NCI-H526 treated with DMSO at 0.1 percent for 48 hours (cell line): Measurements from ENCODE around the gene SPRED2.

Experiments
- DNase-seq: peaks from one replicate; lab custom pipeline; 2025; lab: John Stamatoyannopoulos, UW

The SPRED2 gene

GRCh38 chr2:65277791-65278483 lies 154.5 kb downstream of the SPRED2 start:
- DNase-seq: no peak

- DNase-seq: no peak
Measured at GRCh38 chr2:65277118-65277517, 155.3 kb downstream of the SPRED2 start.

DNA sequence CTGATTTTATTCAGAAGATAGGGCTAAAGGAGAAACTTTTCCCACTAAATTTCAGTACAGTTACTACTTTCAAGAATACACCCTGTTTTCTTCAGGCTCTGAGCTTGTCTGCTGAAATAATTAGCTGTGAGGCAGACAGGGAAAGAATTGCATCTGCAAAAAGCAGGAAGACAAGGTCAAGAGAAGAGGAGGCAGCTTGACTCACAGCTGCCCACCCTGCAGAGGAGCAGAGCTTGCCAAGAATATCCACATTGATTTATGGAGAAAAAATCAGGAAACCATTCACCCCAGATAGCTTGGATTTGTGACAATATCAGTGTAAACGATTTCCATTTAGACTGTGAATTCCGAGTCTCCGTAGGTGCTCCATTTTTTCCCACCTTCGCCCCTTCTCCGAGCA lies 155.8 kb downstream of the SPRED2 start:
- no peak for DNase-seq

DNA sequence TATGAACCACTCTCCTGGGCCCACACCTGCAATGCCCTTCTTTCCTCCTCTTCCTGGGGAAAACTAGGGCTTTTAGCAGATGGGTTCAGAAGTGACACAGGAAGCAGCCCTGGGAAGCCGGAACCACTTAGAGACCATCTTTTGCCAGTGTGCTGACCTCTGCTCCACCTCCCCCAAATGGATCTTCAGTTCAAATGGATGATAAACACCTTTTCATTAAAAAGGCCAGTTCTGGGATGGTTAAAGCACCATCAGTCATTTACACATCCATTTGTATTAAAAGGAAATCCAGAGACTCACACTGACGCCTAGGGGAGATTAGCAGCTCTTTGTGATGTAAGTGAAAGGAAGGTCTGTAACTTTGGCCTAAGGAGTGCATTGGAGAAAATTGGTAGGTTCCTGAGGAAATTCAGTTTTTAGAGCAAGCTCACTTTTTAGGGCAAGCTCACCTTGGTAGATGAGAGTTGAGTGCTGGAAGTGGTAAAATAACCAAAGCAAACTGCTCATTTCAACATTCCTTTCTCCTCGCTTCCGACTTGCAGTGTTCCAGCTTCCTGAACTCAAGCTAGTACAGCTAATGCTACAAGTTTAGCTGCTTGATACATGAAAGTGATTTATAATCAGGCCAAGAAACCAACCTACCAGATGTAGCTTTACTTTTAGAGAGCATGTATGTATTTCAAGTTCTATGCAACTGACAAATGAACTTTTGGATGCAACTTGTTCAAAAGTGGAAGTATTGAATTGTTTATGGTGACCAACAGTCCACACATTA lies 157.1 kb downstream of the SPRED2 start:
- DNase-seq: no peak

- no peak for DNase-seq
Measured at GRCh38 chr2:65273344-65273743, 159.1 kb downstream of the SPRED2 start.

- DNase-seq: no peak
Measured at GRCh38 chr2:65268957-65269356, 163.4 kb downstream of the SPRED2 start.

- DNase-seq: no peak
Measured at GRCh38 chr2:65267008-65267407, 165.4 kb downstream of the SPRED2 start.

- no peak for DNase-seq
Measured at GRCh38 chr2:65265671-65266045, 166.7 kb downstream of the SPRED2 start.

- peak; percentile 63 for DNase-seq
Measured at GRCh38 chr2:65264821-65265670, 167.4 kb downstream of the SPRED2 start.

GRCh38 chr2:65263986-65264385 lies 168.4 kb downstream of the SPRED2 start:
- peak; percentile 63 for DNase-seq

DNA sequence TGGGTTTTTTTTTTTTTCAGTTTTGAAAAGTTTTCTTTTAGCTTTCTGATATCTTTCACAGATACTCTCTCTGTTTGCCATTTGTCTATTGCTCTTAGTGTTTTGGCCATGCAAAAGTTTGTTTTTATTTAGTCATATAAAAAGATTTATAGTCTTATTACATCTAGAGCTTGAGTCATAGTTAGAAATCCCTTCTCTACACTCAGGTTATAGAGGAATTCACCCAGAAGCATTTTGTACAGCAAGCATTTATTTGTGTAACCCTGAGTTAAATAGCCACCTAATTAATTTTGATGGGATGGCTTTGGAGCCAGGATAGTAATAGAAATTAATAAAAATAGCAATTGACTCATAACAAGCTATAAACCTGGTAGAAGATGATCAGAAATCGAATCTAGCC lies 169.1 kb downstream of the SPRED2 start:
- DNase-seq: no peak

DNA sequence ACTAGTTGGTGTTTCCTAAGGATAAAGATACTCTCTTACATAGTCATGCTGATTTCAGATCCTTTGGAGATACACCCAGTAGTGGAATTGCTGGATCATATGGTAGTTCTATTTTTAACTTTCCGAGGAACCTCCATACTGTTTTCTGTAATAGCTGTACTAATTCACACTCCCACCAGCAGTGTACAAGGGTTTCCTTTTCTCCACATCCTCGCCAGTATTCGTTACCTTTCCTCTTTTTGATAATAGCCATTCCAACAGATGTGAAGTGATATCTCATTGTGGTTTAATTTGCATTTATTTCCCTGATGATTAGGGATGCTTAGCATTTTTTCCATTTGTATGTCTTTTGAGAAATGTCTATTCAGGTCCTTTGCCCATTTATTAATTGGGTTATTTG lies 170.7 kb downstream of the SPRED2 start:
- no peak for DNase-seq
